Endodermal cell (in vitro differentiated cells): ENCODE results near the gene ZNF142. TPM values are rescaled to one million over a fixed set of nuclear protein-coding genes. Genes with fewer than 3 reads are reported as not detected.

ENCODE experiments used
- DNase-seq: peaks from one replicate; pipeline ENCODE4 v3.0.0-alpha.2; 2017
- H3K27ac ChIP-seq: 2 replicates; pipeline ENCODE4 v1.5.1; 2013; ENCODE audit warnings: mild to moderate bottlenecking, low read depth, low read length, moderate library complexity
- H3K27me3 ChIP-seq: 2 replicates; pipeline ENCODE4 v1.6.1; 2013; ENCODE audit warnings: mild to moderate bottlenecking, low read length, moderate library complexity; ENCODE audit not compliant: insufficient read depth, control insufficient read depth, poor library complexity, severe bottlenecking
- H3K36me3 ChIP-seq: 2 replicates; pipeline ENCODE4 v1.7.0; 2013; ENCODE audit warnings: mild to moderate bottlenecking, low read length, moderate library complexity; ENCODE audit not compliant: control insufficient read depth, insufficient read depth
- H3K4me1 ChIP-seq: one replicate; pipeline ENCODE4 v1.7.0; 2013; ENCODE audit warnings: low read length; ENCODE audit not compliant: control insufficient read depth, insufficient read depth
- H3K4me3 ChIP-seq: 2 replicates; pipeline ENCODE4 v1.5.1; 2013; ENCODE audit warnings: mild to moderate bottlenecking, low read length, moderate library complexity
- H3K9ac ChIP-seq: 2 replicates; pipeline ENCODE4 v1.6.1; 2013; ENCODE audit warnings: mild to moderate bottlenecking, low read length, moderate library complexity; ENCODE audit not compliant: poor library complexity, severe bottlenecking; ENCODE audit errors: extremely low read depth
- H3K9me3 ChIP-seq: 2 replicates; pipeline ENCODE4 v1.6.1; 2013; ENCODE audit warnings: mild to moderate bottlenecking, low read length, moderate library complexity; ENCODE audit not compliant: control insufficient read depth
- H3K27ac Mint-ChIP-seq: 2 replicates; pipeline ENCODE4 v1.8.0; 2020; ENCODE audit warnings: mixed read lengths
- H3K27me3 Mint-ChIP-seq: 2 replicates; pipeline ENCODE4 v1.8.0; 2021; ENCODE audit warnings: mild to moderate bottlenecking, mixed read lengths; ENCODE audit not compliant: insufficient read depth
- H3K36me3 Mint-ChIP-seq: 2 replicates; pipeline ENCODE4 v1.8.0; 2020; ENCODE audit warnings: low read depth, mixed read lengths
- H3K4me1 Mint-ChIP-seq: 2 replicates; pipeline ENCODE4 v1.8.0; 2020; ENCODE audit warnings: mixed read lengths
- H3K4me3 Mint-ChIP-seq: 2 replicates; pipeline ENCODE4 v1.8.0; 2020; ENCODE audit warnings: mild to moderate bottlenecking, moderate library complexity, mixed read lengths
- H3K9me3 Mint-ChIP-seq: 2 replicates; pipeline ENCODE4 v1.8.0; 2020; ENCODE audit warnings: mild to moderate bottlenecking, mixed read lengths
- WGBS, 2 experiments: methylation state at CpG; one replicate each; pipeline versions ENCODE4 v1.1.5 to v1.1.7; 2013; ENCODE audit warnings: missing lambda C conversion rate in 2 of 2, mixed read lengths in 1 of 2; ENCODE audit not compliant: insufficient coverage in 1 of 2, insufficient read length in 1 of 2; 5-methylcytosine and 5-hydroxymethylcytosine counted together
- total RNA-seq, 2 donors: library from RNA; stranded (reverse); fragmentation: NEBNext Ultra II Directional in 1 of 2; extraction: Animal tissue kit (Norgen Biotek cat#: 25700) in 1 of 2; gene quantifications; 2 replicates in 1 of 2; 3 replicates in 1 of 2; pipeline ENCODE4 v1.2.1, GENCODE V29; 2021
- TF ChIP-seq, protein P1 (sequence below): fragments of 200-600 bp; sonication (generic); conservative IDR thresholded peaks from 2 replicates; pipeline ENCODE4 v1.5.0; 2021; ENCODE audit warnings: antibody characterized with exemption, mild to moderate bottlenecking

ZNF142 gene
- total RNA-seq, 2 donors from 2014 or later = 27.8 to 31.5 TPM

DNA sequence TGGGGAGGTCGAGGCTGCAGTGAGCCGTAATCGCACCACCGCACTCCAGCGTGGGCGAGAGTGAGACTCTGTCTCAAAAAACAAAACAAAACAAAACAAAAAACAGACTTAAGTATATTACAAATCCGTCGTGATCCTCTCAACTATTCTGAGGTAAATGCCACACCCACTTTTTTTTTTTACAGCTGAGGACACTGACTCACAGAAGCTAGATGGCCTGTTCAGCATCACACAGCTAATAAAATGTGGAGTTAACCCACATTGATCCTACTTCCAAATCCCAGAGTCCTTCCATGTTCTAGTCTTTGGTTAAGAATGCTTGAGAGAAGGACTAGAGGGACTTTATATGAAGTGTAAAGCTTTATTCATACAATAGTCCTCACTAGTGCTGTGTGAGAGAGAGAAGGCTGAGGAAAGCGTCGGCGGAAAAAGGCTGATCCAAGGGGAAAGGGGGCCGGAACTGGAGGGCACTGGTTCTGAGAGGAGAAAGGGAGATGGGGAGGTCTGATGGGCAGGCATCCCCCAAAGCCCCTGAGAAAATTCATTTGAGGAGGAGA lies 11.8 kb upstream of the ZNF142 start:
- Histone ChIP-seq H3K4me3 (peak overlapping the region; percentile 93), H3K9me3 (no peaks in the 10 kb centered on the region), H3K9ac (peak overlapping the region; percentile 64), H3K27ac (peak overlapping the region; percentile 4), H3K27me3 (no peaks in the 10 kb centered on the region), H3K4me1 (peaks cover 12% of the 10 kb centered on the region), H3K36me3 (peaks cover 45% of the 10 kb centered on the region)
- H3K9me3 Mint-ChIP-seq = no peaks in the 10 kb centered on the region
- no peaks in the 10 kb centered on the region for H3K27me3 Mint-ChIP-seq
- H3K4me3 Mint-ChIP-seq = peak overlapping the region; percentile 93
- peaks cover 11% of the 10 kb centered on the region for H3K4me1 Mint-ChIP-seq
- DNase-seq = no peak
- H3K36me3 Mint-ChIP-seq = peaks cover 32% of the 10 kb centered on the region
- peak overlapping the region; percentile 97 for H3K27ac Mint-ChIP-seq
- TF ChIP-seq, protein P1, sequence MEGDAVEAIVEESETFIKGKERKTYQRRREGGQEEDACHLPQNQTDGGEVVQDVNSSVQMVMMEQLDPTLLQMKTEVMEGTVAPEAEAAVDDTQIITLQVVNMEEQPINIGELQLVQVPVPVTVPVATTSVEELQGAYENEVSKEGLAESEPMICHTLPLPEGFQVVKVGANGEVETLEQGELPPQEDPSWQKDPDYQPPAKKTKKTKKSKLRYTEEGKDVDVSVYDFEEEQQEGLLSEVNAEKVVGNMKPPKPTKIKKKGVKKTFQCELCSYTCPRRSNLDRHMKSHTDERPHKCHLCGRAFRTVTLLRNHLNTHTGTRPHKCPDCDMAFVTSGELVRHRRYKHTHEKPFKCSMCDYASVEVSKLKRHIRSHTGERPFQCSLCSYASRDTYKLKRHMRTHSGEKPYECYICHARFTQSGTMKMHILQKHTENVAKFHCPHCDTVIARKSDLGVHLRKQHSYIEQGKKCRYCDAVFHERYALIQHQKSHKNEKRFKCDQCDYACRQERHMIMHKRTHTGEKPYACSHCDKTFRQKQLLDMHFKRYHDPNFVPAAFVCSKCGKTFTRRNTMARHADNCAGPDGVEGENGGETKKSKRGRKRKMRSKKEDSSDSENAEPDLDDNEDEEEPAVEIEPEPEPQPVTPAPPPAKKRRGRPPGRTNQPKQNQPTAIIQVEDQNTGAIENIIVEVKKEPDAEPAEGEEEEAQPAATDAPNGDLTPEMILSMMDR = no peak
- 42 to 45% methylated on average over 11 to 12 of the region's 12 CpGs for whole genome bisulfite sequencing, 2 experiments

DNA sequence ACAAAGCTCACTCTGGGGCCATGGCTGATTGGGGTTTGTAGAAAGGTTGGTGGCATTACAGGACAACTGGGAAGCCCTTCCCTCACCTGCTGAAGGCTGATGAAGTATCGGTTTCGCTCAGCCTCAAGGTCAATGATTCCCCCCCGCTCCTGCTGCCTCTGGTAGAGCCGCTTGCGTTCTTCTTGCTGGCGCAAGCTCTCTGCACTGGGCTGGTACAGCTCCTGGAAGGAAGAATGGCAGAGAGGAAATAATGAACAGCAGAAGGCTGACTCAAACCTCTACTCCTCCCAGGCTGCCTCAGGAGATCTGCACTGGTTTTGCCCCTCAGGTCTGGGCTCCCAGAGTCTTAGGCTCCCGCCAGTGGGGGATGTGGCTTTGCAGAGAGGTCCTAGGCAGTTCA lies 5.2 kb upstream of the ZNF142 start:
- no peak overlapping the region for H3K27ac ChIP-seq
- DNase-seq = no peak
- Mint-ChIP-seq H3K4me1 (peaks cover 6% of the 10 kb centered on the region), H3K9me3 (no peaks in the 10 kb centered on the region), H3K4me3 (no peak overlapping the region), H3K27ac (no peak overlapping the region), H3K27me3 (no peaks in the 10 kb centered on the region), H3K36me3 (peaks cover 52% of the 10 kb centered on the region)
- H3K4me3 ChIP-seq = no peak overlapping the region
- no peaks in the 10 kb centered on the region for H3K27me3 ChIP-seq
- peaks cover 6% of the 10 kb centered on the region for H3K4me1 ChIP-seq
- TF ChIP-seq, protein P1 = no peak
- no peaks in the 10 kb centered on the region for H3K9me3 ChIP-seq
- peaks cover 75% of the 10 kb centered on the region for H3K36me3 ChIP-seq
- no peak overlapping the region for H3K9ac ChIP-seq
- 97 to 98% methylated on average over 6 to 7 of the region's 7 CpGs for WGBS, 2 experiments

DNA sequence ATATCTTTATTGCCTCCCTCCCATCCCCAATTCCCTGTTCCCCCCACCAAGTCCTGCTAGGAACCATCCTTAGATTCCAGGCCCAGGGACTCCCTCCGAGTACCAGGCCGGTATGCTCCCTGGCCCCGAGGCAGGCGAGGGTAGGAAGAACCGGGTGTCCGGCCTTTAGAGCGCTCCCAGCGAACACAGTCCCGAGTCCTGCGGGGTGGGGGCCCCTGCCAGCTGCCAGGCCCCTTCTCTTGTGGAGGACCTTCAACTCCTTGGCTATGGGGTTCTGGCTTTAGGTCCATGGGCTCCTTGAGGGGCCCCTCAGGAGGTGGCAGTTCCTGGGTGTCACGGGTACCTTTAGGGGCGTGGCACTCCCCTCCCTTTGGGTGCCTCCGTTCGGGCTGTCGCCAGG lies 4.5 kb upstream of the ZNF142 start:
- Mint-ChIP-seq H3K27ac (no peak overlapping the region), H3K4me3 (no peak overlapping the region), H3K4me1 (peaks cover 6% of the 10 kb centered on the region), H3K27me3 (no peaks in the 10 kb centered on the region), H3K9me3 (no peaks in the 10 kb centered on the region), H3K36me3 (peaks cover 52% of the 10 kb centered on the region)
- Histone ChIP-seq H3K9ac (no peak overlapping the region), H3K4me1 (no peaks in the 10 kb centered on the region), H3K36me3 (peaks cover 72% of the 10 kb centered on the region), H3K27me3 (no peaks in the 10 kb centered on the region), H3K27ac (no peak overlapping the region), H3K4me3 (no peak overlapping the region), H3K9me3 (no peaks in the 10 kb centered on the region)
- no peak for DNase-seq
- WGBS, 2 experiments = 95 to 96% methylated on average over 11 to 15 of the region's 15 CpGs
- TF ChIP-seq, protein P1 = no peak
